Lower lobe of right lung (tissue), 2 donors: ENCODE data around the gene ZNF829. TPM values are rescaled to one million over a fixed set of nuclear protein-coding genes. Genes with fewer than 3 reads are reported as not detected.

Source experiments
- ATAC-seq, 2 donors: fragments of 200-7000 bp; cut with Tn5 transposase; one replicate each; pipeline ENCODE4 v1.9.1; 2020 to 2022; ENCODE audit warnings: mild to moderate bottlenecking in 2 of 2, moderate library complexity in 2 of 2
- DNase-seq: peaks from one replicate; pipeline ENCODE4 v3.0.0-alpha.2; 2020
- H3K27ac ChIP-seq: fragments of 200-600 bp; one replicate; pipeline ENCODE4 v1.8.0; 2022
- H3K27me3 ChIP-seq: fragments of 200-600 bp; one replicate; pipeline ENCODE4 v1.8.0; 2022; ENCODE audit warnings: low read depth
- H3K36me3 ChIP-seq: fragments of 200-600 bp; one replicate; pipeline ENCODE4 v1.8.0; 2022; ENCODE audit warnings: mild to moderate bottlenecking
- H3K4me1 ChIP-seq: fragments of 200-600 bp; one replicate; pipeline ENCODE4 v1.8.0; 2022
- H3K4me3 ChIP-seq: fragments of 200-600 bp; one replicate; pipeline ENCODE4 v1.8.0; 2022; ENCODE audit warnings: mild to moderate bottlenecking
- H3K9me3 ChIP-seq: fragments of 200-600 bp; one replicate; pipeline ENCODE4 v1.8.0; 2022
- CTCF ChIP-seq: fragments of 200-600 bp; IDR thresholded peaks from one replicate; pipeline ENCODE4 v1.8.0; 2022; ENCODE audit warnings: antibody characterized with exemption, mild to moderate bottlenecking
- intact Hi-C: fragments of 100-400 bp; cut with DNase I; formaldehyde crosslinking; loops from one replicate; pipeline ENCODE4 v1.11.0; 2022
- long read RNA-seq: library from polyadenylated mRNA; unstranded; transcript quantifications from one replicate; pipeline ENCODE4 v2.0.0, GENCODE V29; 2021
- total RNA-seq: library from RNA; stranded (reverse); fragmentation: NEBNext Ultra II Directional; extraction: Animal tissue kit (Norgen Biotek cat#: 25700); gene quantifications from one replicate; pipeline ENCODE4 v1.2.1, GENCODE V29; 2021
- donor health status: DM: no; HTN: yes; CAD: no; lungs with severe emphysema.

ZNF829 gene
- 2.6 TPM for total RNA-seq
- long read RNA-seq, partial matches to known transcripts, result 0 of 2 reads
- long read RNA-seq, other reads (novel, unspliced or antisense), result 1 of 2 reads

- peak; percentile 92 for DNase-seq
- peaks cover 15% of the 10 kb centered on the region for H3K36me3 ChIP-seq
- peaks cover 19% of the 10 kb centered on the region for H3K9me3 ChIP-seq
- H3K4me1 ChIP-seq, result peaks cover 18% of the 10 kb centered on the region
- H3K27me3 ChIP-seq, result no peaks in the 10 kb centered on the region
- H3K4me3 ChIP-seq, result peak within 1 kb of the TSS; percentile 81
- TF ChIP-seq CTCF, result peak; percentile 54
- ATAC-seq, result peak; percentile 97 to 99
- H3K27ac ChIP-seq, result peak within 1 kb of the TSS; percentile 90
- intact Hi-C loops, result no loop called here
These were observed at the start of gene ZNF829, which contains the start of gene ZNF568 for GRCh38 chr19:36915992-36916830. ZNF829 (minus strand) TSS chr19:36916291; CDS start chr19:36915167, 1,124 bp downstream. ZNF568 (plus strand) TSS chr19:36916332; CDS start chr19:36922771, 6,439 bp downstream.

GRCh38 chr19:36963280-36963679, 47.2 kb upstream of the ZNF829 start:
- Histone ChIP-seq H3K4me1 (no peaks in the 10 kb centered on the region), H3K4me3 (no peak overlapping the region), H3K36me3 (no peaks in the 10 kb centered on the region), H3K27ac (no peak overlapping the region), H3K9me3 (peaks cover 46% of the 10 kb centered on the region), H3K27me3 (no peaks in the 10 kb centered on the region)
- intact Hi-C loops, result no loop called here
- no peak for ATAC-seq
- no peak for DNase-seq
- TF ChIP-seq CTCF, result no peak

- Histone ChIP-seq H3K27me3 (no peaks in the 10 kb centered on the region), H3K4me3 (no peak overlapping the region), H3K4me1 (no peaks in the 10 kb centered on the region), H3K9me3 (peaks cover 51% of the 10 kb centered on the region), H3K27ac (no peak overlapping the region), H3K36me3 (no peaks in the 10 kb centered on the region)
- ATAC-seq, result no peak
- intact Hi-C loops, result no loop called here
- DNase-seq, result no peak
- TF ChIP-seq CTCF, result no peak
These were observed 46.3 kb upstream of the ZNF829 start for GRCh38 chr19:36962346-36962745.

- Histone ChIP-seq H3K27me3 (no peaks in the 10 kb centered on the region), H3K27ac (no peak overlapping the region), H3K9me3 (peaks cover 98% of the 10 kb centered on the region), H3K36me3 (peaks cover 40% of the 10 kb centered on the region), H3K4me1 (no peaks in the 10 kb centered on the region), H3K4me3 (no peak overlapping the region)
- no peak for ATAC-seq
- TF ChIP-seq CTCF, result no peak
- intact Hi-C loops, result no loop called here
- no peak for DNase-seq
These were observed 34.4 kb upstream of the ZNF829 start for GRCh38 chr19:36950335-36951119.

- Histone ChIP-seq H3K9me3 (peaks cover 48% of the 10 kb centered on the region), H3K36me3 (peaks cover 42% of the 10 kb centered on the region), H3K4me1 (no peaks in the 10 kb centered on the region), H3K27me3 (no peaks in the 10 kb centered on the region), H3K27ac (no peak overlapping the region), H3K4me3 (no peak overlapping the region)
- TF ChIP-seq CTCF, result no peak
- no peak for ATAC-seq
- intact Hi-C loops, result no loop called here
- no peak for DNase-seq
These were observed 23.1 kb upstream of the ZNF829 start for GRCh38 chr19:36939153-36939552.
